BLaER1 treated with 17β-estradiol and CSF1 and Interleukin-3, amounts not matched to agents 10 nM and 100 nM (cell line): ENCODE data around the gene GMFB.
A peak's percentile ranks its signal among the peaks of the same experiment; 100 is the strongest.
"Not testable (repeated sequence)": the region's sequence is repeated elsewhere in the genome, so short reads cannot be mapped to it uniquely, and the experiment has no call there.

Experiments used
- H3K27ac ChIP-seq, 11 experiments: shearing (Covaris generic); formaldehyde crosslinking; 2 replicates each; pipeline ENCODE4 v1.8.1; 2022
- H3K27me3 ChIP-seq, 11 experiments: shearing (Covaris generic); formaldehyde crosslinking; 2 replicates each; pipeline ENCODE4 v1.8.1; 2022
- H3K36me3 ChIP-seq, 11 experiments: shearing (Covaris generic); formaldehyde crosslinking; 2 replicates each; pipeline ENCODE4 v1.8.1; 2022
- H3K4me1 ChIP-seq, 10 experiments: shearing (Covaris generic); formaldehyde crosslinking; 2 replicates each; pipeline ENCODE4 v1.8.1; 2022
- H3K4me2 ChIP-seq, 11 experiments: shearing (Covaris generic); formaldehyde crosslinking; 2 replicates each; pipeline ENCODE4 v1.8.1; 2022
- H3K4me3 ChIP-seq, 10 experiments: shearing (Covaris generic); formaldehyde crosslinking; 2 replicates each; pipeline ENCODE4 v1.8.1; 2022
- H3K9ac ChIP-seq, 11 experiments: shearing (Covaris generic); formaldehyde crosslinking; 2 replicates each; pipeline ENCODE4 v1.8.1; 2022
- H3K9me3 ChIP-seq, 11 experiments: shearing (Covaris generic); formaldehyde crosslinking; replicated peaks in 1 of 11; 2 replicates each; pipeline ENCODE4 v1.8.1; 2022
- H4K20me1 ChIP-seq, 11 experiments: shearing (Covaris generic); formaldehyde crosslinking; 2 replicates each; pipeline ENCODE4 v1.8.1; 2022
- Cebpa-rat ChIP-seq, 11 experiments: shearing (Covaris generic); IDR thresholded peaks; 2 replicates each; pipeline ENCODE4 v1.8.1; 2022

Gene GMFB

DNA sequence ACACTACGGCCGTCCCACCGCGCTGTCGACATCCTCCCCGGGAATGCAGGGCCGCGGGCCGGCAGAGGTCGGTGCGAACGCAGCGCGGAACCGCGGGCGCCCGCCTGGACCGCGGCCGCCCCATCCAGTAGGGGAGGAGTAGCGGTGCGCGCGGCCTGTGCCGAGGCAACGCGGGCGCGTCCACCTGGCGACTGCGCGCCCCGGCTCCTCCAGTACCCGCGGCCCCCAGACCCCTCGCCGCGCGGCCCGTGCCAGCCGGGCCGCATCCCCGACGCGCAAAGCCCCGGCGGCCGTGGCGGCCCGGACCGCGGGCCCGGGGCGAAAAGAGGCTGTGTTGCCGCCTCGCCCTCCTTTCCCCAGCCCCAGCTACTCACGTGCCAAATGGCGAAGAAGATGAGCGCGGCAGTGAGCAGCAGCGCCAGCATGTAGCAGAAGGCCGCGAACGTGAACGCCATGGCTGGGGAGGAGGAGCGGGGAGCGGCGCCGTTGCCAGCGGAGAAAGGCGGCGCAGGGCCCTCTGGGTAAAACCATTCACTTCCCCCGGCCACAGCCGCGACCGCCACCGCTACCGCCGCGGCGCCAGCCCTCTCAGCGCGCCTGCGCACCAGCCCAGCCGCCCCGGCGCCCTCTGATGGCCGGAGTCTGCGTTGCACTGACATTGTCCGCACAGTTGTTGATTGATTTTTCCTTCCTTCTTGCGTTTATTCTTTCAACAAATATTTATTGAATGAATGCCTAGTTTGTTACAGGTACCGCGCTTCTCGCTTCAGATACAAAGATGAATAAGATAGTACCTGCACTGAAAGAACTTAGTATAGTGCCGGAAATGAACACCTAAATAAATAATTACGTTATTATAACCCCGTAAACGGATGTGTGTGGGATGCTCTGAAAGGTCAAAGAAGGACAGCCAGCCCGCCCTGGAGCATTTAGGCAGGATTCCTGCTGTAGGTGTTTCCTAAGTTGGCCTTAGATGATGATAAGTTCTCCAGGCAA lies 47.6 kb downstream of the GMFB start, which contains the start of gene CNIH1:
CNIH1 (minus strand) TSS at position 502 of the 996 bp plus-strand sequence; CDS start at position 455, 47 bp downstream.
- Histone ChIP-seq H3K27ac (peak within 1 kb of the TSS; percentile 89 to 99 (median 97)), H3K27me3 (no peaks in the 10 kb centered on the region), H3K4me2 (peak within 1 kb of the TSS; percentile 81 to 94 (median 85)), H3K9ac (peak within 1 kb of the TSS; percentile 93 to 99 (median 97)), H3K4me1 (peaks cover 19 to 51% (median 34%) of the 10 kb centered on the region in 10 experiments), H3K36me3 (peaks cover 0 to 36% (median 10%) of the 10 kb centered on the region in 11 experiments; a peak in 12 of 22 replicates), H4K20me1 (peaks cover 17 to 48% (median 43%) of the 10 kb centered on the region in 11 experiments; a peak in 20 of 22 replicates), H3K9me3 (no peaks in the 10 kb centered on the region), H3K4me3 (peak within 1 kb of the TSS; percentile 78 to 95 (median 84))
- no peak for TF ChIP-seq Cebpa-rat (IDR thresholded peaks at IDR 0.05)

- peaks cover 23 to 55% (median 41%) of the 10 kb centered on the region in 10 experiments for H3K4me1 ChIP-seq
- H3K27me3 ChIP-seq: no peaks in the 10 kb centered on the region
- H3K27ac ChIP-seq: peak overlapping the region; percentile 89 to 99 (median 97)
- no peak for TF ChIP-seq Cebpa-rat (IDR thresholded peaks at IDR 0.05)
- no peaks in the 10 kb centered on the region for H3K9me3 ChIP-seq
- peak overlapping the region; percentile 78 to 95 (median 84) for H3K4me3 ChIP-seq
- H3K9ac ChIP-seq: peak overlapping the region; percentile 93 to 99 (median 97)
- H3K4me2 ChIP-seq: peak overlapping the region; percentile 79 to 94 (median 82)
- H4K20me1 ChIP-seq: peaks cover 17 to 55% (median 50%) of the 10 kb centered on the region in 11 experiments; a peak in 20 of 22 replicates
- H3K36me3 ChIP-seq: peaks cover 0 to 43% (median 15%) of the 10 kb centered on the region in 11 experiments; a peak in 16 of 22 replicates
Observed at GRCh38 chr14:54440476-54440872, 48.3 kb downstream of the GMFB start.

DNA sequence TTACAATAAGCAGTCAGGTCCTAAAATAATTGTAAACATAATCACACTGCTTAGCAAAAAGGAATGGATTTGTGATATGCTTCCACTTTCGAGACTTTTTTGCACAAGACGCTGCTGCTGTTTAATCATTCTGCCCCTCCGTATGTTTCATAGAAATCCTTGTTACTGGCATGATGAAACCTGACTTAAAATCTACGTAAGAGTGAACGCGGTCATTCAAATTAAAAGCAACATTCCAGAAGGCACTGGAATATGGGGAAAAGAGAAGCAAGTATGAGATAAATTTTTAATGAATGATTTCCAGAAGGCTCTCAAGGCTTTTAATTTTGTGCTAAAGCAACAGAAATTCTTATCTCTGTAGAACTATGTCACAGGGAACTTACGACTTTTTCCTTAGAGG lies 48.7 kb downstream of the GMFB start:
- Histone ChIP-seq H3K27ac (peak overlapping the region in 10 of 11 experiments; percentile 94 to 99 (median 97); a peak in 20 of 22 replicates), H3K36me3 (peaks cover 0 to 48% (median 18%) of the 10 kb centered on the region in 11 experiments; a peak in 17 of 22 replicates), H3K27me3 (no peaks in the 10 kb centered on the region), H3K4me3 (peak overlapping the region; percentile 78 to 95 (median 84)), H3K9me3 (no peaks in the 10 kb centered on the region), H4K20me1 (peaks cover 17 to 60% (median 54%) of the 10 kb centered on the region in 11 experiments; a peak in 20 of 22 replicates), H3K4me1 (peaks cover 27 to 59% (median 45%) of the 10 kb centered on the region in 10 experiments), H3K9ac (peak overlapping the region; percentile 93 to 99 (median 97)), H3K4me2 (peak overlapping the region; percentile 79 to 94 (median 82))
- no peak for TF ChIP-seq Cebpa-rat (IDR thresholded peaks at IDR 0.05)

DNA sequence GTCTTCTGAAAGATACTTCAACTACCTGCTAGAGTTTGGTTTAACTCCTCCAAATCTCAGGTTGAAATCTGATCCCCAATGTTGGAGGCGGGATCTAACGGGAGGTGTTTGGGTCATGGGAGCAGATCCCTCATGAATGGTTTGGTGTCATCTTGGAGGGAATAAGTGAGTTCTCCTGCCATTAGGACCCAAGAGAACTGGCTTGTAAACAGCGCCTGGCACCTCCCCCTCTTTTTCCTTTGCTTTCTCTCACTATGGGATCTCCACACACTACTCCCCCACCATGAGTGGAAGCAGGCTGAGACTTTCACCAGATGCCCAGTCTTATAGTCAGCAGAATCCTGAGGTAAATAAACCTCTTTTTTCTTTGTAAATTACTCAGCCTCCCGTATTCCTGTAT lies 50.1 kb downstream of the GMFB start:
- Histone ChIP-seq H3K9me3 (no peaks in the 10 kb centered on the region), H3K27me3 (no peaks in the 10 kb centered on the region), H3K4me3 (no peak overlapping the region), H3K9ac (no peak overlapping the region), H3K4me1 (peaks cover 38 to 72% (median 57%) of the 10 kb centered on the region in 10 experiments), H3K27ac (no peak overlapping the region), H3K36me3 (peaks cover 6 to 61% (median 27%) of the 10 kb centered on the region in 11 experiments; a peak in 19 of 22 replicates), H3K4me2 (peak overlapping the region; percentile 9 to 94 (median 82); a peak in 19 of 22 replicates), H4K20me1 (peaks cover 17 to 73% (median 67%) of the 10 kb centered on the region in 11 experiments; a peak in 20 of 22 replicates)
- no peak for TF ChIP-seq Cebpa-rat (IDR thresholded peaks at IDR 0.05)

DNA sequence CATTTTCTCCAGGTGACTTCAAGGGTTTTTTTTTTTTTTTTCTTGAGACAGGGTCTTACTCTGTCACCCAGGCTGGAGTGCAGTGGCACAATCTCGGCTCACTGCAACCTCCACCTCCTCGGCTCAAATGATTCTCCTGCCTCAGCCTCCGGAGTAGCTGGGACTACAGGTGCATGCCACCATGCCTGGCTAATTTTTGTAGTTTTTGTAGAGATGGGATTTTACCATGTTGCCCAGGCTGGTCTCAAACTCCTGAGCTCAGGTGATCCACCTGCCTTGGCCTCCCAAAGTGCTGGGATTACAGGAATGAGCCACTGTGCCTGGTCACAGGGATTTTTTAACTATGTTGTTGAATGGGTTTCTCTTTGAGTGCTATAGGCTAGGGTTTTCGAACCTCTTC lies 50.8 kb downstream of the GMFB start:
- H3K4me1 ChIP-seq: peaks cover 38 to 73% (median 57%) of the 10 kb centered on the region in 10 experiments
- H3K27ac ChIP-seq, H3K27me3 ChIP-seq, H3K9me3 ChIP-seq, H3K9ac ChIP-seq, H3K4me3 ChIP-seq: not testable (repeated sequence)
- peaks cover 6 to 69% (median 34%) of the 10 kb centered on the region in 11 experiments; a peak in 19 of 22 replicates for H3K36me3 ChIP-seq
- H3K4me2 ChIP-seq: peak overlapping the region in 5 of 11 experiments; percentile 1 to 94 (median 15); a peak in 6 of 22 replicates
- H4K20me1 ChIP-seq: peaks cover 19 to 80% (median 75%) of the 10 kb centered on the region in 11 experiments; a peak in 20 of 22 replicates

DNA sequence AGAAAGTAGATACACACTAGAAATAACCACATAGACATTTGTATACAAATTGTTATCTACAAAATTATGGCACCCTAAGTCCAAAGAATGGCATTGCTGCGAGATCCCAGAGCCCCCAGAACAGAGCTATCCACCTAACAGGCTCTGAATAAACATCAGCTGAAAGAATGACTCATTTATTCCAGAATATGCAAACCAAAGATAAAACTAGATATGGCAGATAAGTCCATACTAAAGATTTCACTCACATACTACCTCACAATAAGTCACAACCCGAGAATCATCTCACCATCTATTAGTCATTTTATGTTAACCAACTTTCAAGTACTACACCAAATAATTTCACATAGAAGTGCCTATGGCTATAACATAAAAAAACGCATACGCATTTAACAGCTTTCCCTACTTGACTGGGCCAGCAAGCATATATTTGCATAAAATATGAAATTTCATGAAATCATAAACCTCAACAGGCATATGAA lies 53.2 kb downstream of the GMFB start:
- Histone ChIP-seq H3K4me3 (no peak overlapping the region), H3K27me3 (no peaks in the 10 kb centered on the region), H3K36me3 (peaks cover 25 to 93% (median 58%) of the 10 kb centered on the region in 11 experiments; a peak in 21 of 22 replicates), H3K4me2 (peak overlapping the region in 10 of 11 experiments; percentile 22 to 64 (median 46); a peak in 14 of 22 replicates), H3K9me3 (no peaks in the 10 kb centered on the region), H3K4me1 (peaks cover 32 to 63% (median 50%) of the 10 kb centered on the region in 10 experiments; a peak in 19 of 20 replicates), H4K20me1 (peaks cover 25 to 100% (median 91%) of the 10 kb centered on the region in 11 experiments; a peak in 20 of 22 replicates), H3K27ac (peak overlapping the region in 2 of 11 experiments; percentile 17 to 18; a peak in 2 of 22 replicates), H3K9ac (0 out of 22 replicates have a peak overlapping the region, but pooled peaks of 1 of the 11 experiments have one; percentile 49)
- TF ChIP-seq Cebpa-rat (IDR thresholded peaks at IDR 0.05): no peak

DNA sequence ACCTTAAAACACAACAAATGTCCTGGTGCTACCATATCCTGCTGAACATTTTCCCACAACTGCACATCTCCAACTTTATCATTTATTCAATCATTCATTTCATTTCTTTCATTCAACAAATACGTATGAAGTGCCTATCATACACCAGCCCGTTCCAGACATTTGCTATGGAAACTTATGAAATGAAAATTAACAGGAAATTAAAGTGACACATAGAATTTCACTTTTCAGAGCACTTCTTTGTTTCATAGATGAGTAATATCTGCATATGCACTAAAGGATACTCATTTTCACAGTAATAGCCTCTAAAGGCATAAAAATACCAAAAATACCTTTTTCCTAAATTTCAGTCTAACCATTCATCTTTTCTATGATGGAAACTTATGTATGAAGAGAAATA lies 60.3 kb downstream of the GMFB start:
- Histone ChIP-seq H3K36me3 (peaks cover 86 to 100% (median 98%) of the 10 kb centered on the region in 11 experiments), H3K27ac (no peak overlapping the region), H4K20me1 (peaks cover 8 to 84% (median 47%) of the 10 kb centered on the region in 11 experiments; a peak in 19 of 22 replicates), H3K9me3 (no peaks in the 10 kb centered on the region), H3K4me2 (no peak overlapping the region), H3K4me1 (no peaks in the 10 kb centered on the region), H3K4me3 (no peak overlapping the region), H3K9ac (no peak overlapping the region), H3K27me3 (no peaks in the 10 kb centered on the region)
- TF ChIP-seq Cebpa-rat (IDR thresholded peaks at IDR 0.05): no peak

DNA sequence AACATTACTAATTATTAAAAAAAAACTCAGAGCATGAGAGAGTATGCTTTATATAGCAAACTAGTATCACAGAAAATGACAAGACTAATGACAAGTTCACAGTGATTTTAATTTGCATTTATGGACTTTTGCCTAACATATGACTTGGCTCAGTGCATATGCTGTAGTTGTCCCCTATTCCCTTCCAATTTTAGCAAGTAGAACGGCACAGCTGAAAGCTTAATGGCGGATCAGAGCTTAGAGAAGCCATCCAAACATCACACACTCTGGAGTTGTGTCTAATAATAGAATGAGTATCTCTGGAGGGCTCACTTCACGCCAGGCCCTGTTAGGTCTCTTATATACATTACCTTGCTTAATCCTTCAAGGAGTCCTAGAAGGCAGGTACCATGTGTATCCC lies 60.9 kb downstream of the GMFB start:
- peaks cover 87 to 100% (median 99%) of the 10 kb centered on the region in 11 experiments for H3K36me3 ChIP-seq
- no peaks in the 10 kb centered on the region for H3K9me3 ChIP-seq
- H4K20me1 ChIP-seq: peaks cover 5 to 80% (median 41%) of the 10 kb centered on the region in 11 experiments; a peak in 18 of 22 replicates
- H3K4me2 ChIP-seq: no peak overlapping the region
- H3K4me1 ChIP-seq: no peaks in the 10 kb centered on the region
- H3K27me3 ChIP-seq: no peaks in the 10 kb centered on the region
- TF ChIP-seq Cebpa-rat (IDR thresholded peaks at IDR 0.05): no peak
- H3K27ac ChIP-seq: no peak overlapping the region
- H3K4me3 ChIP-seq: no peak overlapping the region
- H3K9ac ChIP-seq: no peak overlapping the region
